ENCODE measurements around the gene MESP2.

The MESP2 gene

GRCh38 chr15:89822951-89823711 is 47.0 kb downstream of the MESP2 start:
- TF ChIP-seq CTCF (IDR thresholded peaks at IDR 0.05; ENCODE audit: low read length, missing control alignments) = no peak
- peak; percentile 40 for DNase-seq (ENCODE audit: low read depth)
- no peak overlapping the region for H3K4me3 ChIP-seq (replicated peaks; ENCODE audit: low read depth, low read length)

GRCh38 chr15:89823836-89824606 is 47.9 kb downstream of the MESP2 start:
- no peak for DNase-seq (ENCODE audit: low read depth)

GRCh38 chr15:89824607-89824867 is 48.4 kb downstream of the MESP2 start:
- no peak overlapping the region for H3K4me3 ChIP-seq (replicated peaks; ENCODE audit: low read depth, low read length)
- TF ChIP-seq CTCF (IDR thresholded peaks at IDR 0.05; ENCODE audit: low read length, missing control alignments) = no peak
- DNase-seq (ENCODE audit: low read depth) = no peak

More at GRCh38 chr15:89823836-89824606, 47.9 kb downstream of the MESP2 start:
- no peak for TF ChIP-seq CTCF (IDR thresholded peaks at IDR 0.05; ENCODE audit: low read length, missing control alignments)
- H3K4me3 ChIP-seq (replicated peaks; ENCODE audit: low read depth, low read length) = no peak overlapping the region

GRCh38 chr15:89825271-89825940 is 49.3 kb downstream of the MESP2 start:
- H3K4me3 ChIP-seq (replicated peaks; ENCODE audit: low read depth, low read length) = no peak overlapping the region
- DNase-seq (ENCODE audit: low read depth) = no peak
- no peak for TF ChIP-seq CTCF (IDR thresholded peaks at IDR 0.05; ENCODE audit: low read length, missing control alignments)

- no peak for DNase-seq (ENCODE audit: low read depth)
- H3K4me3 ChIP-seq (replicated peaks; ENCODE audit: low read depth, low read length) = no peak overlapping the region
- TF ChIP-seq CTCF (IDR thresholded peaks at IDR 0.05; ENCODE audit: low read length, missing control alignments) = no peak
These were observed 50.8 kb downstream of the MESP2 start for GRCh38 chr15:89826671-89827655.

GRCh38 chr15:89827829-89828228 is 51.7 kb downstream of the MESP2 start:
- H3K4me3 ChIP-seq (replicated peaks; ENCODE audit: low read depth, low read length) = no peak overlapping the region
- TF ChIP-seq CTCF (IDR thresholded peaks at IDR 0.05; ENCODE audit: low read length, missing control alignments) = no peak
- DNase-seq (ENCODE audit: low read depth) = no peak

Measured in fibroblast of pulmonary artery (primary cell).